A549 (cell line): ENCODE measurements around the gene KCNMA1. TPM values are rescaled to one million over a fixed set of nuclear protein-coding genes. Genes with fewer than 3 reads are reported as not detected.

Experiments
- ATAC-seq, 2 experiments: fragments of 200-7000 bp in 1 of 2; fragments of >200 bp in 1 of 2; cut with Nextera tagmentation in 1 of 2; cut with Tn5 transposase in 1 of 2; 3 replicates each; pipeline versions ENCODE4 v1.8.0 to v1.9.1; 2018 to 2020; ENCODE audit warnings: mild to moderate bottlenecking in 1 of 2, moderate library complexity in 1 of 2
- CTCF ChIA-PET: fragments of 300-600 bp; sonication (Branson Sonifier 250); formaldehyde crosslinking; extraction: SDS; loops from one replicate; lab custom pipeline; 2021; ENCODE audit warnings: antibody characterized with exemption, inconsistent platforms; lab: Yijun Ruan, JAX
- POLR2A ChIA-PET: fragments of 350-600 bp; formaldehyde crosslinking; extraction: SDS; loops from one replicate; lab custom pipeline; 2021; ENCODE audit warnings: antibody characterized with exemption, inconsistent platforms; lab: Yijun Ruan, JAX
- DNase-seq, 2 experiments: peaks; one replicate each; pipeline versions ENCODE4 v3.0.0 to v3.0.0-alpha.2; 2011 to 2016; ENCODE audit warnings: low read depth in 1 of 2, low spot score in 1 of 2
- FAIRE-seq: peaks from 2 replicates; lab custom pipeline; 2011; peaks lifted over from hg19 to GRCh38; lab: Jason Lieb, UNC
- H3K27ac ChIP-seq, 2 experiments: fragments of >200 bp; sonication (Bioruptor Twin); formaldehyde crosslinking; 3 replicates each; pipeline ENCODE4 v1.5.1; 2016 to 2017
- H3K4me1 ChIP-seq: fragments of >200 bp; sonication (Bioruptor Twin); formaldehyde crosslinking; 3 replicates; pipeline ENCODE4 v1.6.1; 2016
- H3K4me2 ChIP-seq: fragments of >200 bp; sonication (Bioruptor Twin); formaldehyde crosslinking; 3 replicates; pipeline ENCODE4 v1.6.1; 2016
- H3K4me3 ChIP-seq: fragments of >200 bp; sonication (Bioruptor Twin); formaldehyde crosslinking; 3 replicates; pipeline ENCODE4 v1.5.1; 2016
- H3K9me3 ChIP-seq: fragments of >200 bp; sonication (Bioruptor Twin); formaldehyde crosslinking; 3 replicates; pipeline ENCODE4 v1.6.1; 2016
- ATOH8 ChIP-seq: fragments of 250-450 bp; sonication (Bioruptor Pico); IDR thresholded peaks from 2 replicates; pipeline ENCODE4 v1.5.0; 2020; ENCODE audit warnings: low read depth, mild to moderate bottlenecking, moderate library complexity
- CBX8 ChIP-seq: fragments of 200-600 bp; sonication (generic); IDR thresholded peaks from 2 replicates; pipeline ENCODE4 v1.6.1; 2016
- CEBPB ChIP-seq, 2 experiments: fragments of >200 bp in 1 of 2; sonication (Bioruptor Twin) in 1 of 2; formaldehyde crosslinking in 1 of 2; IDR thresholded peaks; 2 replicates each; pipeline ENCODE4 v1.6.1; 2012 to 2016
- CHD2 ChIP-seq: fragments of 150-350 bp; IDR thresholded peaks from 2 replicates; pipeline ENCODE4 v1.6.1; 2014; ENCODE audit warnings: low read length; ENCODE audit not compliant: partially characterized antibody
- EHF ChIP-seq: fragments of 250-450 bp; sonication (Bioruptor Pico); IDR thresholded peaks from 2 replicates; pipeline ENCODE4 v1.5.0; 2020; ENCODE audit warnings: mild to moderate bottlenecking
- EHMT2 ChIP-seq: fragments of 200-600 bp; sonication (generic); IDR thresholded peaks from 2 replicates; pipeline ENCODE4 v1.6.1; 2016; ENCODE audit warnings: antibody characterized with exemption, low read depth, mild to moderate bottlenecking, moderate library complexity
- ELK1 ChIP-seq: fragments of 150-350 bp; IDR thresholded peaks from 2 replicates; pipeline ENCODE4 v1.6.1; 2014; ENCODE audit warnings: low read depth, mild to moderate bottlenecking, low read length
- EP300 ChIP-seq, 2 experiments: fragments of >200 bp; sonication (Bioruptor Twin); formaldehyde crosslinking; IDR thresholded peaks; 2 replicates in 1 of 2; 3 replicates in 1 of 2; pipeline ENCODE4 v1.6.1; 2016 to 2017
- ESRRA ChIP-seq: fragments of 150-350 bp; IDR thresholded peaks from 2 replicates; pipeline ENCODE4 v1.6.1; 2014; ENCODE audit warnings: mild to moderate bottlenecking, low read length, borderline replicate concordance
- FOSB ChIP-seq: fragments of 250-450 bp; sonication (Bioruptor Pico); IDR thresholded peaks from 2 replicates; pipeline ENCODE4 v1.5.0; 2020; ENCODE audit warnings: mild to moderate bottlenecking, moderate library complexity
- FOSL2 ChIP-seq, 2 experiments: fragments of 450-650 bp in 1 of 2; fragments of >200 bp in 1 of 2; sonication (Bioruptor Twin) in 1 of 2; formaldehyde crosslinking; IDR thresholded peaks; 2 replicates each; pipeline versions ENCODE4 v1.5.0 to v1.6.1; 2016 to 2020; ENCODE audit warnings: mild to moderate bottlenecking in 1 of 2, moderate library complexity in 1 of 2
- GATA3 ChIP-seq: IDR thresholded peaks from 2 replicates; pipeline ENCODE4 v1.6.1; 2012; ENCODE audit warnings: borderline replicate concordance
- HOXB5 ChIP-seq: fragments of 250-450 bp; sonication (Bioruptor Pico); IDR thresholded peaks from 2 replicates; pipeline ENCODE4 v1.5.0; 2020; ENCODE audit warnings: mild to moderate bottlenecking, moderate library complexity
- JUN ChIP-seq, 2 experiments: fragments of >200 bp; sonication (Bioruptor Twin); formaldehyde crosslinking; IDR thresholded peaks; 2 replicates in 1 of 2; 3 replicates in 1 of 2; pipeline ENCODE4 v1.6.1; 2016 to 2017
- JUNB ChIP-seq: fragments of >200 bp; sonication (Bioruptor Twin); formaldehyde crosslinking; IDR thresholded peaks from 2 replicates; pipeline ENCODE4 v1.6.1; 2016
- NPAS2 ChIP-seq: fragments of 250-450 bp; sonication (Bioruptor Pico); IDR thresholded peaks from 2 replicates; pipeline ENCODE4 v1.8.0; 2022; ENCODE audit warnings: mild to moderate bottlenecking, moderate library complexity, borderline replicate concordance
- NR3C1 ChIP-seq: fragments of >200 bp; sonication (Bioruptor Twin); formaldehyde crosslinking; IDR thresholded peaks from 3 replicates; pipeline ENCODE4 v1.6.1; 2017
- RAD21 ChIP-seq, 2 experiments: fragments of >200 bp in 1 of 2; sonication (Bioruptor Twin) in 1 of 2; formaldehyde crosslinking in 1 of 2; IDR thresholded peaks in 1 of 2; conservative IDR thresholded peaks in 1 of 2; 2 replicates in 1 of 2; 3 replicates in 1 of 2; pipeline ENCODE4 v1.6.1; 2012 to 2018; ENCODE audit warnings: inconsistent platforms in 1 of 2
- RARB ChIP-seq: fragments of 250-450 bp; sonication (Bioruptor Pico); IDR thresholded peaks from 2 replicates; pipeline ENCODE4 v1.8.0; 2021; ENCODE audit warnings: mild to moderate bottlenecking, moderate library complexity
- RCOR1 ChIP-seq: fragments of 150-350 bp; IDR thresholded peaks from 2 replicates; pipeline ENCODE4 v1.6.1; 2014; ENCODE audit warnings: antibody characterized with exemption, low read length, low read depth
- SREBF2 ChIP-seq: fragments of 450-650 bp; IDR thresholded peaks from 2 replicates; pipeline ENCODE4 v1.6.1; 2014; ENCODE audit warnings: mild to moderate bottlenecking, moderate library complexity
- TFCP2L1 ChIP-seq: fragments of 250-450 bp; sonication (Bioruptor Pico); IDR thresholded peaks from 2 replicates; pipeline ENCODE4 v1.5.0; 2021; ENCODE audit warnings: mild to moderate bottlenecking
- TP53 ChIP-seq: fragments of 250-450 bp; sonication (Bioruptor Pico); IDR thresholded peaks from 2 replicates; pipeline ENCODE4 v1.5.0; 2021; ENCODE audit warnings: mild to moderate bottlenecking, moderate library complexity
- ZNF302 ChIP-seq: fragments of 250-450 bp; sonication (Bioruptor Pico); IDR thresholded peaks from 2 replicates; pipeline ENCODE4 v1.9.0; 2021; ENCODE audit warnings: inconsistent platforms, mild to moderate bottlenecking, moderate library complexity
- ZSCAN20 ChIP-seq: fragments of 250-450 bp; sonication (Bioruptor Pico); IDR thresholded peaks from 2 replicates; pipeline ENCODE4 v1.8.0; 2022; ENCODE audit warnings: mild to moderate bottlenecking, moderate library complexity
- WGBS: methylation state at CpG from one replicate; pipeline ENCODE4 v1.1.6; 2017; ENCODE audit errors: missing lambda C conversion rate; 5-methylcytosine and 5-hydroxymethylcytosine counted together
- polyA plus RNA-seq, 4 experiments: library from polyadenylated mRNA; depleted of rRNA in 3 of 4; stranded (reverse); fragments of >200 nt; fragmentation: RNase III in 1 of 4; extraction: RNeasy Plus Mini Kit Qiagen cat#74134 plus additional on column Dnase treatment in 1 of 4; gene quantifications; 2 replicates in 3 of 4; 3 replicates in 1 of 4; pipeline ENCODE4 v1.2.3, GENCODE V29; 2011 to 2017
- TF ChIP-seq, protein P1 (sequence below): IDR thresholded peaks from 2 replicates; pipeline ENCODE4 v1.6.1; 2012
- TF ChIP-seq, protein P2 (sequence below): fragments of 450-650 bp; IDR thresholded peaks from 2 replicates; pipeline ENCODE4 v1.6.1; 2014; ENCODE audit warnings: antibody characterized with exemption
- TF ChIP-seq, protein P3 (sequence below): IDR thresholded peaks from 2 replicates; pipeline ENCODE4 v1.6.1; 2012
- TF ChIP-seq, protein P4 (sequence below): fragments of >200 bp; sonication (Bioruptor Twin); formaldehyde crosslinking; IDR thresholded peaks from 3 replicates; pipeline ENCODE4 v1.6.1; 2016

KCNMA1 gene
- polyA plus RNA-seq, 2 of the 4 experiments (the other 2 are of a cell fraction) = 14.9 to 30.6 TPM

DNA sequence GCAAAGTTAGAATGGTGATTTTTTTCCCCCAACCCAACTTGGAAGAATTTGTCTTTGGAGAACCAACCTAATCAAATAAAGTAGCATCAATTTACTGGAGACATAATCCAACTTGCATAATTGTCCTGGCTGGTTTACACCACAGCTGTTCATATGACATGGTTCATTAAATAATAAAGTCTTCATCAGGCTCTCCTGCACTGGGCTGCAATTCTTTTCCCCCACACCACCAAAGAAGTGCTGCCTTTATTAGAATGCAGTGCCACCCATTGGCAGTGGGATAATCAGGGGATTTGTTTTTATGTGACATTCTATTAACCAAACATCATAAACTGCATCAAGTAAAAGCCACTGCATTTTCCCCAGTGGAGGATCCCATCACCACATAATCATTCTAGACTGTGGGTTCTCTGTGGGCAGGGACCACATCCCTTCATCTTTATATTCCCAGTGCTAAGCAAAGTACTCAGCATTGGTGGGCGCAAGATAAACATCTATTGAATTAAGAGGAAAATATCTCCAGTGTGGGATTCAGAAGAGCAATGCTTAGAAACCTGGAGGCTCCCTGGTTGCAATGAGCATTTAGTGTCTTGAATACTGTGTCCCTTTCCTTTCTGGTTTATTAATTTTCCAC lies 322.0 kb downstream of the KCNMA1 start:
- no peak for ATAC-seq

DNA sequence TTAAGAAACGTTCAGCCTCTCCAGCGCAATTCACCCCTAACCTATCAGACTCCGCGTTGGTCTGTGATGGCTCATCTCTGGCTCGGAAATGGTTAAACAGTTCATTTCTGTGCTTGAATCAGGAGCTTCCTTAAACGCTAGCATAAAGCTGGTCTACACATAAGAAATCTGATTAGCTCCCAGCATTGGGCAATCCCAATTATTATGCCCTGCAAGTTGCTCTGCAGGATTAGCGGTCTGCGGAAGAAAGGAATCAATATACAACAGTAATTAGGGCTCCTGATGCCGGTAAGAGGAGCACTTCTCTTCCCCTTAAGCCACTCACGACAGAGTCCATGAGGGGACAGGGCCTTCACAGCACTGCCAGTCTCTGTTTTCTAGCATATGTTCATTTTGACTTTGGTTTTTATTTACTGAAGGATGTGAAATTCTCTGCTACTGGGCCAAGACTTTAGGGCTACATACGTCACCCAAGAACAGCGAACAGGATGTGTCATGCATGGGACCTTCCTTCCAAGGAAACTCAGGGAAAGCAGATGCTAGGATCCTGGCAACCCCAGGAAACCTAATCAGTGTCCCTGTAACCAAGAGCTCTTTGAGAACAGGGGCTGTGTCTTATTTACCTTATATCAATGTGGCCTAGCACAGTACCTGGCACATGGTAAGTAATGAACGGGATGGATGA lies 324.4 kb downstream of the KCNMA1 start:
- CTCF ChIA-PET = interaction anchor here (1.0 kb wide), 1 partner anchor 11 kb away, joined by 3 read pairs; no protein-coding TSS in a partner anchor
- 79% methylated on average over 13 of the region's 13 CpGs for WGBS
- H3K27ac ChIP-seq = no peak overlapping the region

More for the DNA sequence above, 322.0 kb downstream of the KCNMA1 start:
- no peak for TF ChIP-seq EP300 (IDR thresholded peaks at IDR 0.05)
- TF ChIP-seq NPAS2 = no peak
- TF ChIP-seq, protein P1, sequence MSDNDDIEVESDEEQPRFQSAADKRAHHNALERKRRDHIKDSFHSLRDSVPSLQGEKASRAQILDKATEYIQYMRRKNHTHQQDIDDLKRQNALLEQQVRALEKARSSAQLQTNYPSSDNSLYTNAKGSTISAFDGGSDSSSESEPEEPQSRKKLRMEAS = no peak
- TF ChIP-seq JUNB = no peak
- TF ChIP-seq, protein P2, sequence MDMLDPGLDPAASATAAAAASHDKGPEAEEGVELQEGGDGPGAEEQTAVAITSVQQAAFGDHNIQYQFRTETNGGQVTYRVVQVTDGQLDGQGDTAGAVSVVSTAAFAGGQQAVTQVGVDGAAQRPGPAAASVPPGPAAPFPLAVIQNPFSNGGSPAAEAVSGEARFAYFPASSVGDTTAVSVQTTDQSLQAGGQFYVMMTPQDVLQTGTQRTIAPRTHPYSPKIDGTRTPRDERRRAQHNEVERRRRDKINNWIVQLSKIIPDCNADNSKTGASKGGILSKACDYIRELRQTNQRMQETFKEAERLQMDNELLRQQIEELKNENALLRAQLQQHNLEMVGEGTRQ = no peak
- TF ChIP-seq, protein P3, sequence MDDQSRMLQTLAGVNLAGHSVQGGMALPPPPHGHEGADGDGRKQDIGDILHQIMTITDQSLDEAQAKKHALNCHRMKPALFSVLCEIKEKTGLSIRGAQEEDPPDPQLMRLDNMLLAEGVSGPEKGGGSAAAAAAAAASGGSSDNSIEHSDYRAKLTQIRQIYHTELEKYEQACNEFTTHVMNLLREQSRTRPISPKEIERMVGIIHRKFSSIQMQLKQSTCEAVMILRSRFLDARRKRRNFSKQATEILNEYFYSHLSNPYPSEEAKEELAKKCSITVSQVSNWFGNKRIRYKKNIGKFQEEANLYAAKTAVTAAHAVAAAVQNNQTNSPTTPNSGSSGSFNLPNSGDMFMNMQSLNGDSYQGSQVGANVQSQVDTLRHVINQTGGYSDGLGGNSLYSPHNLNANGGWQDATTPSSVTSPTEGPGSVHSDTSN = no peak
- no peak for TF ChIP-seq JUN (IDR thresholded peaks at IDR 0.05)
- 89% methylated on average over 1 of the region's 1 CpG for WGBS
- Histone ChIP-seq H3K4me1 (no peaks in the 10 kb centered on the region), H3K4me3 (no peak overlapping the region), H3K27ac (no peak overlapping the region), H3K9me3 (no peaks in the 10 kb centered on the region), H3K4me2 (no peak overlapping the region)
- ChIA-PET CTCF (interaction anchor here (0.8 to 1.4 kb wide), 4 partner anchors 9 to 396 kb away, joined by 3 to 4 read pairs (median 3); no protein-coding TSS in a partner anchor), POLR2A (no interaction called here)
- FAIRE-seq (no peak), DNase-seq (no peak)

GRCh38 chr10:77311186-77311585 lies 326.4 kb downstream of the KCNMA1 start:
- WGBS = 94% methylated on average over 2 of the region's 2 CpGs
- POLR2A ChIA-PET = no interaction called here
- peaks cover 2% of the 10 kb centered on the region; the same call in 1 of the 3 replicates for H3K4me1 ChIP-seq
- no peak overlapping the region for H3K27ac ChIP-seq
- FAIRE-seq (no peak), DNase-seq (no peak), ATAC-seq (no peak)
- H3K9me3 ChIP-seq = no peaks in the 10 kb centered on the region
- CTCF ChIA-PET = interaction anchor here (1.1 kb wide), 1 partner anchor 13 kb away, joined by 3 read pairs; no protein-coding TSS in a partner anchor
- no peak overlapping the region for H3K4me2 ChIP-seq
- H3K4me3 ChIP-seq = no peak overlapping the region
- TF ChIP-seq TP53 (CRISPR knock-in tag) (no peak), JUNB (no peak), FOSB (CRISPR knock-in tag) (no peak), ZNF302 (CRISPR knock-in tag) (no peak), RARB (CRISPR knock-in tag) (no peak), EHF (CRISPR knock-in tag) (no peak), HOXB5 (CRISPR knock-in tag) (no peak), ATOH8 (no peak), TFCP2L1 (CRISPR knock-in tag) (no peak), CHD2 (no peak), RAD21 (conservative IDR thresholded peaks at IDR 0.05 in 1 of 2, IDR thresholded peaks at IDR 0.05 in 1 of 2) (no peak), ELK1 (no peak), GATA3 (no peak), EHMT2 (no peak), SREBF2 (no peak), ZSCAN20 (CRISPR knock-in tag) (no peak)
- TF ChIP-seq, protein P3 = no peak
- TF ChIP-seq, protein P4, sequence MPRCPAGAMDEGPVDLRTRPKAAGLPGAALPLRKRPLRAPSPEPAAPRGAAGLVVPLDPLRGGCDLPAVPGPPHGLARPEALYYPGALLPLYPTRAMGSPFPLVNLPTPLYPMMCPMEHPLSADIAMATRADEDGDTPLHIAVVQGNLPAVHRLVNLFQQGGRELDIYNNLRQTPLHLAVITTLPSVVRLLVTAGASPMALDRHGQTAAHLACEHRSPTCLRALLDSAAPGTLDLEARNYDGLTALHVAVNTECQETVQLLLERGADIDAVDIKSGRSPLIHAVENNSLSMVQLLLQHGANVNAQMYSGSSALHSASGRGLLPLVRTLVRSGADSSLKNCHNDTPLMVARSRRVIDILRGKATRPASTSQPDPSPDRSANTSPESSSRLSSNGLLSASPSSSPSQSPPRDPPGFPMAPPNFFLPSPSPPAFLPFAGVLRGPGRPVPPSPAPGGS = no peak

More for the DNA sequence above, 324.4 kb downstream of the KCNMA1 start:
- TF ChIP-seq CBX8 = no peak
- TF ChIP-seq RAD21 (conservative IDR thresholded peaks at IDR 0.05 in 1 of 2, IDR thresholded peaks at IDR 0.05 in 1 of 2) = no peak
- TF ChIP-seq FOSL2 (IDR thresholded peaks at IDR 0.05) = no peak
- TF ChIP-seq FOSL2 (CRISPR knock-in tag; IDR thresholded peaks at IDR 0.05) = no peak
- TF ChIP-seq ESRRA = no peak
- TF ChIP-seq JUNB = no peak
- no peak for TF ChIP-seq GATA3
- TF ChIP-seq CEBPB (IDR thresholded peaks at IDR 0.05) = no peak
- TF ChIP-seq NR3C1 = no peak
- no peak for TF ChIP-seq ZSCAN20 (CRISPR knock-in tag)
- TF ChIP-seq TFCP2L1 (CRISPR knock-in tag) = no peak
- no peak for TF ChIP-seq RCOR1
- Histone ChIP-seq H3K4me3 (no peak overlapping the region), H3K4me1 (no peaks in the 10 kb centered on the region), H3K4me2 (no peak overlapping the region), H3K9me3 (no peaks in the 10 kb centered on the region)
- POLR2A ChIA-PET = no interaction called here
- DNase-seq (no peak), FAIRE-seq (no peak), ATAC-seq (no peak)
